IMR-90 (cell line): ENCODE measurements around the gene ATRAID.

ENCODE experiments used
- CTCF ChIP-seq: conservative IDR thresholded peaks from 2 replicates; pipeline ENCODE4 v1.5.1; 2012; ENCODE audit warnings: mild to moderate bottlenecking, low read depth, low read length, improper control_type of control experiment
- RFX5 ChIP-seq: IDR thresholded peaks from 2 replicates; pipeline ENCODE4 v1.8.0; 2012; ENCODE audit warnings: low read depth, mild to moderate bottlenecking, low read length, moderate library complexity

DNA sequence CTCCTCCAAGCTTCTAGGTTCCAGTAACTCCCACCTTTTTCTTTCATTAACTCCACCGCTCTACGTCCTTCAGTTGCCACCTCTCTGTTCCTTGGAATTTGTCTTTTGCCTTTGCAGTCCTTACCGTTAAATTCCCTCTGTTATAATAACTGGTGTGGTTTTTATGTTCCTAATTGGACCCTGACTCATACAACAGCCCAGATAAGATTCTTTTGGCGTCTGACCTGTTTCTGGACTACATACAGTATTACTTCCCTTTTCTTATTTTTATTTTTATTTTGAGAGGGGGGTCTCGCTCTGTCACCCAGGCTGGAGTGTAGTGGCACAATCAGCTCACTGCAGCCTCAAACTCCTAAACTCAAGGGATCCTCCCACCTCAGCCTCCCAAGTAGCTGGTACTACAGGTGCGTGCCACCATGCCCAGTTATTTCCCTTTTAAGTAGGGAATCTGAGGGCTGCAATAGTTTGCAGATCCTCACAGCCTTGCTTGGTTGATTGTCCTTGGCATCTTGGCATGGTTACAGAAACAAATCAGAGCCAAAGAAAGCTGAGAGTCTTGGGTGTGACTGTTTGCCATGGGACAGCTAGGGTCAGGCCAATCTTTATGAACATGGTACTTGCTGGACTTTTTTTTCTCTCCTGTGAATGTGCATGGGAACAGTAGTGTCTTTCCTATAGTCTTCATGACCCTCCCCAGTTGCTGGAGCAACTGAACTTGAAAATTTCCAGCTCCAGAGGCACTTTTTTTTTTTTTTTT is 41.1 kb upstream of the ATRAID start:
- TF ChIP-seq RFX5 (no peak), CTCF (no peak)
